GM21723 (cell line): ENCODE measurements around the gene TCERG1L.

ENCODE experiments used
- ATAC-seq: cut with Tn5 transposase; IDR thresholded peaks from one replicate; pipeline ENCODE4 v1.9.1; 2021; ENCODE audit warnings: mild to moderate bottlenecking, moderate library complexity; ENCODE audit not compliant: unreplicated experiment

TCERG1L gene

GRCh38 chr10:131316321-131317075, 5.0 kb upstream of the TCERG1L start:
- ATAC-seq, result no peak

- ATAC-seq, result no peak
These were observed 3.8 kb upstream of the TCERG1L start for GRCh38 chr10:131315344-131315743.

- ATAC-seq, result no peak
These were observed 3.3 kb upstream of the TCERG1L start for GRCh38 chr10:131314799-131315198.

GRCh38 chr10:131314148-131314547, 2.6 kb upstream of the TCERG1L start:
- ATAC-seq, result no peak

- ATAC-seq, result no peak
These were observed 1.9 kb upstream of the TCERG1L start for GRCh38 chr10:131313377-131313776.

GRCh38 chr10:131312478-131312836, 936 bp upstream of the TCERG1L start:
- no peak for ATAC-seq

- ATAC-seq, result no peak
These were observed 190 bp downstream of the TCERG1L start for GRCh38 chr10:131311402-131311660.

GRCh38 chr10:131310551-131311401, 745 bp downstream of the TCERG1L start:
- ATAC-seq, result no peak

- no peak for ATAC-seq
These were observed 1.4 kb downstream of the TCERG1L start for GRCh38 chr10:131310142-131310541.

GRCh38 chr10:131300508-131300907, 11.0 kb downstream of the TCERG1L start:
- ATAC-seq, result no peak

- ATAC-seq, result no peak
These were observed 20.7 kb downstream of the TCERG1L start for GRCh38 chr10:131290781-131291180.

GRCh38 chr10:131288648-131289047, 22.9 kb downstream of the TCERG1L start:
- no peak for ATAC-seq

GRCh38 chr10:131282961-131283360, 28.6 kb downstream of the TCERG1L start:
- ATAC-seq, result no peak

GRCh38 chr10:131280101-131280500, 31.4 kb downstream of the TCERG1L start:
- no peak for ATAC-seq

GRCh38 chr10:131279516-131279915, 32.0 kb downstream of the TCERG1L start:
- no peak for ATAC-seq

- no peak for ATAC-seq
These were observed 33.6 kb downstream of the TCERG1L start for GRCh38 chr10:131277969-131278368.

- ATAC-seq, result no peak
These were observed 34.2 kb downstream of the TCERG1L start for GRCh38 chr10:131277278-131277677.

- ATAC-seq, result no peak
These were observed 35.8 kb downstream of the TCERG1L start for GRCh38 chr10:131275691-131276090.

GRCh38 chr10:131274883-131275282, 36.6 kb downstream of the TCERG1L start:
- ATAC-seq, result no peak

- ATAC-seq, result no peak
These were observed 37.2 kb downstream of the TCERG1L start for GRCh38 chr10:131274133-131274880.

GRCh38 chr10:131273476-131273875, 38.0 kb downstream of the TCERG1L start:
- no peak for ATAC-seq
